Measurements from ENCODE around the gene IL17C. TPM values are rescaled to one million over a fixed set of nuclear protein-coding genes. Genes with fewer than 3 reads are reported as not detected.

The IL17C gene
- total and polyA plus RNA-seq, 8 donors = not detected

DNA sequence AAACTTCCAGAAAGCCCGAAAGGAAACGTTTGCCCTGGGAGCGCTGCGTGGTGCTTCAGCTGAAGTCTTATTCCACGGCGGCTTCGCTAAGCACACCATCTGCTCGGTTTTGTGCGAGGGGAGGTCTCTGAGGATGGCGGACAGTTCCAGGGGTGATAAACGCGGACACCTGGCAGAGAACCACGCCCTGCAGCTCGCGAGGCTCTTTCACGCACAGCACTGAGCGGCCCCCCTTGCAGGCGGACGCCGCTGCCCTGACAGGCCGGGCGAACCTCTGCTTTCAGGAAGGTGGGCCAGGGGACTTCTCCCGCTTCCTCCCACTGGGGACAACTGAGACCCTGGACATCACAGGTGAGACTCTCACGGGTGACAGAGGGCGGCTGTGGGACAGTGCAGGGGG lies 20.8 kb downstream of the IL17C start:
- Histone ChIP-seq H3K36me3 (peaks cover 0 to 50% of the 10 kb centered on the region in 2 donors), H3K27ac (no peak overlapping the region), H3K9me3 (no peaks in the 10 kb centered on the region), H3K4me3 (no peak overlapping the region), H3K4me1 (peaks cover 0 to 21% of the 10 kb centered on the region in 2 donors), H3K27me3 (no peaks in the 10 kb centered on the region)
- ATAC-seq (no peak), DNase-seq (no peak)
- intact Hi-C loops (cut with DNase I) = no loop called here
- TF ChIP-seq, protein P1, sequence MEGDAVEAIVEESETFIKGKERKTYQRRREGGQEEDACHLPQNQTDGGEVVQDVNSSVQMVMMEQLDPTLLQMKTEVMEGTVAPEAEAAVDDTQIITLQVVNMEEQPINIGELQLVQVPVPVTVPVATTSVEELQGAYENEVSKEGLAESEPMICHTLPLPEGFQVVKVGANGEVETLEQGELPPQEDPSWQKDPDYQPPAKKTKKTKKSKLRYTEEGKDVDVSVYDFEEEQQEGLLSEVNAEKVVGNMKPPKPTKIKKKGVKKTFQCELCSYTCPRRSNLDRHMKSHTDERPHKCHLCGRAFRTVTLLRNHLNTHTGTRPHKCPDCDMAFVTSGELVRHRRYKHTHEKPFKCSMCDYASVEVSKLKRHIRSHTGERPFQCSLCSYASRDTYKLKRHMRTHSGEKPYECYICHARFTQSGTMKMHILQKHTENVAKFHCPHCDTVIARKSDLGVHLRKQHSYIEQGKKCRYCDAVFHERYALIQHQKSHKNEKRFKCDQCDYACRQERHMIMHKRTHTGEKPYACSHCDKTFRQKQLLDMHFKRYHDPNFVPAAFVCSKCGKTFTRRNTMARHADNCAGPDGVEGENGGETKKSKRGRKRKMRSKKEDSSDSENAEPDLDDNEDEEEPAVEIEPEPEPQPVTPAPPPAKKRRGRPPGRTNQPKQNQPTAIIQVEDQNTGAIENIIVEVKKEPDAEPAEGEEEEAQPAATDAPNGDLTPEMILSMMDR (IDR thresholded peaks at IDR 0.05) = no peak

DNA sequence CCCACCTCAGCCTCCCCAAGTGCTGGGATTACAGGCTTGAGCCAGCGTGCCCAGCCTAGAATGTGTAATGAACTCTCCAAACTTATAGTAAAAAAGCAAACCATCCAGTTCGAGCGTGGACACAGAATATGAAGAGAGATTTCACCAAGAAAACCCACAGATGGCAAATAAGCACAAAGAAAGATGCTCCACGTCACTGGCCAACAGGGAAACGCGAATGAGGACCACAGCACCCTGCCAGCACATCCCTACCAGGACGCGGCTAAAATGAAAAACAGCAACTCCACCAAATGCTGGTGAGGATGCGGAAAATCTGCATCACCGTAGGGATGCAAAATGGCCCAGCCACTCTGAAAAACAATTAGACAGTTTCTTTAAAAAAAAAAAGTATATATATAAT lies 23.1 kb downstream of the IL17C start:
- DNase-seq = no peak
- intact Hi-C loops (cut with DNase I) = no loop called here
- H3K36me3 ChIP-seq = peaks cover 0 to 27% of the 10 kb centered on the region in 2 donors
- TF ChIP-seq, protein P1 (IDR thresholded peaks at IDR 0.05) = no peak
- H3K4me3 ChIP-seq = peak overlapping the region in 1 of 2 donors; percentile 98
- H3K27me3 ChIP-seq = no peaks in the 10 kb centered on the region
- no peaks in the 10 kb centered on the region for H3K9me3 ChIP-seq
- H3K4me1 ChIP-seq = peaks cover 0 to 35% of the 10 kb centered on the region in 2 donors
- H3K27ac ChIP-seq = no peak overlapping the region
- no peak for ATAC-seq

DNA sequence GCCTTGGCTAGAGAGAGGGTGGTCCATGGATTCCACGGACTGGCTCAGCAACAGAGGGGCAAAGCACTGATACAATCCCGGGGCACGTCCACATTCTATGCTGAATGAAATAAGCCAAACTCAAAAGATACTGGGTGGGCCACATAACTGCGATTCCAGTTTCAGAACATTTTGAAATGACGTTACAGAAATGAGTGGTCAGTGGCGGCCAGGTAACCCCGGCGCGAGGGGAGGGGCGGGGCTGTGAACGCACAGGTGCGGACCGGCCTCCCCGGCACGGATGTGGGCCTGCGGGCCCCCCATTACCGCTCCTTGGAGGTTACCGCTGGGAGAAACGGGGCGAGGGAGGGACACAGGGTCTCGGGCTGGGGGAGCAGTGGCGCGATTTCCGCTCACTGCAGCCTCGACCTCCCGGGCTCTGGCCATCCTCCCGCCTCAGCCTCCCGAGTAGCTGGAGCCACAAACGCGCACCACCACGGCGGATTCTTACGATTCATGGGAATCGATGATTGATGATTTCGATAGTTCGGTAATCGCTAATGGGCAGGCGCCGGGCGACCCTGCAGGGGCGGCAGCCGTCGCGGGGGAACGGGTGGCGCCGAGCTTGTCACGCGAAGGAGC lies 24.0 kb downstream of the IL17C start:
- Histone ChIP-seq H3K27ac (peak overlapping the region; percentile 65 to 85), H3K27me3 (no peaks in the 10 kb centered on the region), H3K4me3 (peak overlapping the region; percentile 97 to 98), H3K36me3 (peaks cover 0 to 18% of the 10 kb centered on the region in 2 donors), H3K4me1 (peaks cover 0 to 35% of the 10 kb centered on the region in 2 donors), H3K9me3 (no peaks in the 10 kb centered on the region)
- DNase-seq = peak in 1 of 4 donors; percentile 82
- TF ChIP-seq, protein P1 (IDR thresholded peaks at IDR 0.05) = no peak
- intact Hi-C loops (cut with DNase I) = no loop called here
- ATAC-seq = peak; percentile 11

DNA sequence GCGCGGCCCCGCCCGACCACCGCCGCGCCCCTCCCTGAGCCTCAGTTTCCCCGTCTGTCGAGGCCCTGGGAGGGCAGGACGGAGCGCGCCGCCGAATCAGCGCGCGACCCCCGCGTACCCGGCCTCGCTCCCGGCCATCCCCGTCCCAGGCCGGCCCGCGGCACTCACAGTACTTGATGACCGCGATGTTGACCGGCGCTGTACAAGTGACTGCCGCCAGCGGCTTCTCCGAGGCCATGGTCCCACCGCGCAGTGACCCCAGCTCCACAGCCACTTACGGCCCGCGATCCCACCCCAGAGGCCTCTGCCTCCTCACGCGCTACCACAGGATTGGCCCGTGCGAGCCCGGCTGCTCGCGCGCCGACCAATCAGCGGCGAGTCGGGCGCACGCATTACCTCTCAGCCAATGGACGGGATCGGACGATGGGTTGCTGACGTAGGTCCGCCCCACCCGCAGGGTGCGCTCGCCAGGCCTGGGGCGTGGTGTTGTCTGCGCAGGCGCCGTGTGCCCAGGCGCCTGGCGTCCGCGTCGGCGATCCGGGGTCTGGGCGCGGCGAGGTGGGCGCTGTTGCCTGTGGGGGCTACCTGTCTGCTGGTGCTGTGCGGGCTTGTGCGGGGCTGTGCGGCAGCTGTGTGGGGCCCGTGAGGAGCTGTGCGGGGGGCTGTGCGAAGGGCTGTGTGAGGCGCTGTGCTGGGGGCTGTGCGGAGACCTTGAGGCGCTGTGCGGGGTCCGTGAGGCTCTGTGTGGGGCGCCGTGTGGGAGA lies 24.7 kb downstream of the IL17C start, which contains the start of gene MVD:
Gene MVD, minus strand, starts transcription at position 249 of the 764 bp plus-strand sequence. Its CDS starts 11 bp downstream, at position 238.
- peaks cover 0 to 11% of the 10 kb centered on the region in 2 donors for H3K36me3 ChIP-seq
- no peaks in the 10 kb centered on the region for H3K27me3 ChIP-seq
- intact Hi-C loops (cut with DNase I) = no loop called here
- peaks cover 0 to 35% of the 10 kb centered on the region in 2 donors for H3K4me1 ChIP-seq
- peak within 1 kb of the TSS; percentile 65 to 85 for H3K27ac ChIP-seq
- H3K9me3 ChIP-seq = no peaks in the 10 kb centered on the region
- DNase-seq (peak; percentile 95 to 99 (median 96)), ATAC-seq (peak; percentile 98)
- H3K4me3 ChIP-seq = peak within 1 kb of the TSS; percentile 97 to 98
- TF ChIP-seq, protein P1 (IDR thresholded peaks at IDR 0.05) = no peak

DNA sequence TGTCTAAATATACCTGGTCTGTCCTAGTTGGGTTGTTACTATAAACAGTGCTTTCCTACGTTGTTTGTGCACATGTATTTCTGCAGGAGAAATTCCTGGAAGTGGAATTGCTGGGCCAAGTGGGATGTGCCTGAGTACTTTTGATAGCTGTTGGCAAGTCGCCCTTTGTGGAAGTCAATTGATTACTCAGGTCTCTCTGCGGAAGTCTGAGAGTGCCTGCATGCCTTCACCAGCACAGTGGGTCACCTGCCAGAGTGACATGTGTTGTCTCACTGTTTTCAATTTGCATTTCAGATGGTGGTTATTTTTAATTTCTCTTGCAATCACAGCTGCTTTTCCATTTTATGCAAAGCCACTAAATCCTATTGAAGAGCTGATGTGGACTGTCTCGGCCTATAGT lies 26.8 kb downstream of the IL17C start:
- intact Hi-C loops (cut with DNase I) = no loop called here
- TF ChIP-seq, protein P1 (IDR thresholded peaks at IDR 0.05) = no peak

More for the DNA sequence above, 26.8 kb downstream of the IL17C start:
- Histone ChIP-seq H3K36me3 (no peaks in the 10 kb centered on the region), H3K4me3 (no peak overlapping the region), H3K9me3 (no peaks in the 10 kb centered on the region), H3K27me3 (no peaks in the 10 kb centered on the region), H3K27ac (no peak overlapping the region), H3K4me1 (peaks cover 0 to 35% of the 10 kb centered on the region in 2 donors)
- ATAC-seq (no peak), DNase-seq (no peak)
